Activated T-cell treated with anti-CD3 and anti-CD28 coated beads, Interleukin-2, amount 50 U/mL, for 24 hours (primary cell): Measurements from ENCODE around the gene SDC3.

Source experiments
- DNase-seq: peaks from one replicate; pipeline ENCODE4 v3.0.0-alpha.2; 2020
- H3K27ac Mint-ChIP-seq: 2 replicates; pipeline ENCODE4 v1.8.0; 2020; ENCODE audit warnings: mild to moderate bottlenecking, mixed read lengths
- H3K27me3 Mint-ChIP-seq: 2 replicates; pipeline ENCODE4 v1.8.0; 2020; ENCODE audit warnings: mixed read lengths
- H3K36me3 Mint-ChIP-seq: 2 replicates; pipeline ENCODE4 v1.8.0; 2020; ENCODE audit warnings: low read depth, mixed read lengths
- H3K4me1 Mint-ChIP-seq: 2 replicates; pipeline ENCODE4 v1.8.0; 2020; ENCODE audit warnings: low read depth, mixed read lengths
- H3K4me3 Mint-ChIP-seq: 2 replicates; pipeline ENCODE4 v1.8.0; 2020; ENCODE audit warnings: mild to moderate bottlenecking, moderate library complexity, mixed read lengths
- H3K9me3 Mint-ChIP-seq: 2 replicates; pipeline ENCODE4 v1.8.0; 2020; ENCODE audit warnings: mixed read lengths

The SDC3 gene

DNA sequence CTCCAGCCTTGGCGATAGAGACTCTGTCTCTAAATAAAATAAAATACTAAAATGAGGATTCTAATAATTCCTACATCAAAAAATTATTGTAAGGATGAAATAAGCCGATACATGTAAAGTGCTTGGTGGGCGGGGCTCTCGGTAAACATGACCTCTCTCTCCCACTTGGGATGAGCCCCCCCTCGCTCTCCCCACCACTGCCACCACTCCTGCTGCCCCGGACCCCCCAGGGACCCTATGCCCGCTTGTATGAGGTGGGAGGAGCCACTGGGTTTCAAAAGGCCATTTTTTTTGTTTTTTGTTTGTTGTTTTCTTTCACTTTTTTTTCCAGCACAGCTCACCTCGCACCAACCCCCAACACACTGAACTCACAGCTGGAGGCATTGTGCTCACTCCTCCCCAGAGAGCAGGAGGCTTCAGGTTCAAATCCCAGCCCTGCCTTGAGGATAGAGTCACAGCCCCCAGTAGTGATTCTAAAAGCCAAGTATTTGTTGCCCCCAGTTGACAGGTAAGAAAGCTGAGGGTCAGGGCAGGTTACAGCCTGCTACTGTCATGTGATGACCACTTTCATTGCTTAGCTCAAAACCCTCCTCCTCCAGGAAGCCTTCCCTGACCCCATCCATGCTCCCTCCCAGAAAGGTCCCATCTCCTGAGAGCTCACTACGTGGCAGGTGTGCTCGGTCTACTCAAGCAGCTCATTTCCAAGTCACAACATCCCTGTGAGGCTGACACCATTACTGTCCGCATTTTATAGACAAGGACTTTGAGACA lies 4.2 kb downstream of the SDC3 start:
- Mint-ChIP-seq H3K9me3 (no peaks in the 10 kb centered on the region), H3K27ac (no peak overlapping the region), H3K36me3 (no peaks in the 10 kb centered on the region), H3K4me3 (no peak overlapping the region), H3K27me3 (peaks cover 43% of the 10 kb centered on the region), H3K4me1 (peaks cover 11% of the 10 kb centered on the region)
- no peak for DNase-seq

DNA sequence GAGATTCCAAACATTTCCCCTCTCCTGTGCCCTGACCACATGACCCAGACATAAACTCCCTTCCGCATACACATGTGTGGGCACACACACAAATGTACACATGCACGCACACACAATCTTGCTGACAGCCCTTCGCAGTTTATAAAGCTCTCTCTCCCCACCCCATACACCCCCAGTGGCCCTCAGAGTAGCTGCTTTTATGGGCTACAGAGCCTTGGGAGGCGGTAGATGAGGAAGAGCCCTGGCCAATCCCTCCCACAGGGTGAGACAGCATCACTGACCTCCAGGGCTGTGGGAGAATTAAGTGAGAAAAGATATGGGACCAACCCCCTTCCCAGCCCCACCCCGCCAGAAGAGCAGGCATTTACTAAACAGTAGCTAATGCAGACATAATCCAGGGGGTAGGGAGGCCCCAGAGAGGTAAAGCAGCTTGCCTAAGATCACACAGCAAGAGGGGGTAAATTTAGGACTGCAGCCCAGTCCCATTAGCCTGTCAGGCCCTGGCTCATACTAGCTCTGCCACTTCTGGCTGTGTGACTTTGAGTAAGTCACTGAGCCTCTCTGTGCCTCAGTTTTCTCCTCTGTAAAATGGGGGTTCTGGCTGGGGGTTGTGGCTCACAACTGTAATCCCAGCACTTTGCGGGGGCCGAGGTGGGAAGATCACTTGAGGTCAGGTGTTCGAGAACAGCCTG lies 5.1 kb downstream of the SDC3 start:
- H3K27me3 Mint-ChIP-seq = peaks cover 38% of the 10 kb centered on the region
- H3K4me3 Mint-ChIP-seq = no peak overlapping the region
- no peak overlapping the region for H3K27ac Mint-ChIP-seq
- no peak for DNase-seq
- no peaks in the 10 kb centered on the region for H3K36me3 Mint-ChIP-seq
- H3K4me1 Mint-ChIP-seq = peaks cover 6% of the 10 kb centered on the region
- H3K9me3 Mint-ChIP-seq = no peaks in the 10 kb centered on the region

DNA sequence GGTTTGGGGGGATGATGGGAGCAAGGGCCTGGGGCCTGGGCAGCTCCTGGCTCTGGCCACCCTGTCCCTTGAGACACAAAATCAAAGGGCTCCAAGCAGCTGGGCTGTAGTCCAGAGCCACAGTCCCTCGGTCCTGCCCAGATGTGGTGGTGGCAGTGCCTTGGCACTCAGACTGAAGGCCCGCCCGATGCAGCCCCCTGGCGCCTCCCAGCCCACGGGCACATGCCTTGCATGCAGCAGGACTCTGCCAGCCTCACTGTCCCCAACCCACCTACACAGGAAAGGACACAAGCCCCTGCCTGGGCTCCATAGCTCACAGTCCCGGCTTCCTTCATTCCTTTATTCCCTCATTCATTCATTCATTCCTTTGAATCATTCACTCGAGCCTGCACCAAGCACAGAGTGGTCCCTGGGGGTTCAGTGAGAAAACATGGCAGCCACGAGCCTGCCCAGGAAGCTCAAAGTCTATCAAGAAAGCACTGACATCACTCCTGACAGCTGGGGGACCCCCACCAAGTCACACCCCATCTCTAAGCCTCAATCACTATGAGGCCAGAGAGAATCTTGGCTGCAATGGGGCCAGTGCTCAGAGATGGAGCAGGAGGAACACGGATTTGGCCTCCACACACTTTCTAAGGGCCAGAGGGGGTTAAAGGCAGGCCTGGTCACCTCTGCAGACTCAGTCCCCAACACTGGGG lies 5.8 kb downstream of the SDC3 start:
- Mint-ChIP-seq H3K27ac (no peak overlapping the region), H3K4me3 (no peak overlapping the region), H3K9me3 (no peaks in the 10 kb centered on the region), H3K27me3 (peaks cover 36% of the 10 kb centered on the region), H3K36me3 (no peaks in the 10 kb centered on the region), H3K4me1 (peaks cover 6% of the 10 kb centered on the region)
- no peak for DNase-seq

DNA sequence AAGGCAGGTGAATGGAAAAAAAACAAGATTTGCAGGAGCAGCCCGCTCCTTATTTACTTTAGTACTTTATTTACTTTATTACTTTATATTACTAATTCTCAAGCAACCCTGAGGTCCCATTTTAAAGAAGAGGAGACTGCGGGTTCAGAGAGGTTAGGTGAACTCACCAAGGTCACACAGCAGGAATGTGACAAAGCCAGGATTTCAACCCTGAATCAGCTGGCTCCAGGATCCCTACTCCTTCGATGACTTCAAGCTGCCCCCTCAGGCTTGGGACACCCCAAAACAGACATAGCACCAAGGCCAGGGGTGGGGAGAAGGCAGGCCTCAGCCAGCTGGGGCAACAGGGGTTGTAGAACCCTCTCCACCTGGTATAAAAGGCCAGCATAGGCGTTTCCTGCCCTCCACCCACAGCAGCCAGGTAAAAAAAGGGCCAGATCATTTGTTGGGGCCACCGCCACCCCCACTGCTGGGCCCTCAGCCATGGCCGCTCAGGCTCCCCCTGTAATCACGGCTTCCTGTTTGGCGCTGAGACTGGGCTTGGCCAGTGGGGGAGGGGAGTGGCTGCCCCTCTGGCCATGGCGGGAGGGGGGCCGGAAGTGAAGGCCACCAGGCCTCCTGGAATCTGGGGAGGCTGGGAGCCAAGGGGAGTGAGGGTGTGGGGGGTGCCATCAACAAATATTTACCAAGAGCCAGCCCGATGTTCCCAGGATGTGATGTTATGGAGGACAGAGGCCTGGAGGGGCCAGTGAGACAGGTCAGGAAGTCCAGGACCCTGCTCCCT lies 6.6 kb downstream of the SDC3 start:
- H3K36me3 Mint-ChIP-seq = no peaks in the 10 kb centered on the region
- no peak overlapping the region for H3K4me3 Mint-ChIP-seq
- no peak overlapping the region for H3K27ac Mint-ChIP-seq
- H3K9me3 Mint-ChIP-seq = no peaks in the 10 kb centered on the region
- H3K27me3 Mint-ChIP-seq = peaks cover 29% of the 10 kb centered on the region
- no peaks in the 10 kb centered on the region for H3K4me1 Mint-ChIP-seq
- no peak for DNase-seq

DNA sequence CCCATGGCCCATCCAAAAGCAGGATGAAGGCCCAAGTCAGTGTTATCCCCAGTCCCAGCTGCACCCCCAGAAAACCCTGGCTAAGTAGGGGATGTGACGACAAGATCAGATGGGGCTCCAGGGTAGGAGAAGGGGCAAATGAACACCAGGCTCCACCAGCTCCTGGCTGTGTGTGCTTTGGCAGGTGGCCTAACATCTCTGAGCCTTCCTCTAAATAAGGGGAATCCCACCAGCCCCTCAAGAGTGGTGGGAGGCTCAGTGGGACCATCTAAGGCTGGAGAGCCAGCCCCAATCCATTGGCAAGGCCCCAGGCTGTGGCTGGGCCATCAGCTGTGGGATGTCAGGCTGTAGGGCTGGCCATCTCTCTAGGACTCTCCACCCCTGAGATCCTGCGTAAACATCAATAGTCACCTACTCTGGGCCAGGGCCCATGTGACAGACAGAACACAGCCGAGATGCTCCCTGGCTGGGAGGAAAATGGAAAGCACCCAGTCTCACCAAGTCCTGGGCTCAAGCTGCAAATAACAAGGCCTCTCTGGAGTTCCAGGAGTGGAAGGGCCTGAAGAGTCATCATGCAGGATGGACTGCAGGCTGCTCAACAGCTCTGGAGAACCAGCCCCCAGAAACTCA lies 7.5 kb downstream of the SDC3 start:
- Mint-ChIP-seq H3K9me3 (no peaks in the 10 kb centered on the region), H3K27me3 (peaks cover 25% of the 10 kb centered on the region), H3K4me3 (no peak overlapping the region), H3K27ac (no peak overlapping the region), H3K4me1 (no peaks in the 10 kb centered on the region), H3K36me3 (no peaks in the 10 kb centered on the region)
- no peak for DNase-seq

DNA sequence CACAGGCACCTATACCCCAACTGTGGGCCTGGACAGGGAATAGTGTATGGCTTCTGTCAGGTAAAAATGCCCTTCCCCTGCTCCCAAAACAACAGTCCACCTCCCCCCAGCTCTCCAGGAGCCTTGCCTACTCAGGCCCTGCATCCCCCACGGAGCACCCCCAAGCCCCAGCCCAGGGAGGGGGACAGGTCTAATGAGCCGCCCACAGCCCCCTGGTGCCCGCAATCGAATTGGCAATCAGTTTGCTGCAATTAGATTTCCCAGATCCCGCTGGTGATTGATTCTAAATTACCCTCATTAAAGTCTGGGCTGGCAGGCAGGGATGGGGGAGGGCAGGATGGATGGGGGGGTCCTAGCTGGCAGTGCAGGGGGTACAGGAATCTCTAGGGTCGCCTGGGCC lies 8.1 kb downstream of the SDC3 start:
- Mint-ChIP-seq H3K27ac (no peak overlapping the region), H3K9me3 (no peaks in the 10 kb centered on the region), H3K27me3 (peaks cover 19% of the 10 kb centered on the region), H3K4me1 (no peaks in the 10 kb centered on the region), H3K4me3 (no peak overlapping the region), H3K36me3 (no peaks in the 10 kb centered on the region)
- DNase-seq = no peak

DNA sequence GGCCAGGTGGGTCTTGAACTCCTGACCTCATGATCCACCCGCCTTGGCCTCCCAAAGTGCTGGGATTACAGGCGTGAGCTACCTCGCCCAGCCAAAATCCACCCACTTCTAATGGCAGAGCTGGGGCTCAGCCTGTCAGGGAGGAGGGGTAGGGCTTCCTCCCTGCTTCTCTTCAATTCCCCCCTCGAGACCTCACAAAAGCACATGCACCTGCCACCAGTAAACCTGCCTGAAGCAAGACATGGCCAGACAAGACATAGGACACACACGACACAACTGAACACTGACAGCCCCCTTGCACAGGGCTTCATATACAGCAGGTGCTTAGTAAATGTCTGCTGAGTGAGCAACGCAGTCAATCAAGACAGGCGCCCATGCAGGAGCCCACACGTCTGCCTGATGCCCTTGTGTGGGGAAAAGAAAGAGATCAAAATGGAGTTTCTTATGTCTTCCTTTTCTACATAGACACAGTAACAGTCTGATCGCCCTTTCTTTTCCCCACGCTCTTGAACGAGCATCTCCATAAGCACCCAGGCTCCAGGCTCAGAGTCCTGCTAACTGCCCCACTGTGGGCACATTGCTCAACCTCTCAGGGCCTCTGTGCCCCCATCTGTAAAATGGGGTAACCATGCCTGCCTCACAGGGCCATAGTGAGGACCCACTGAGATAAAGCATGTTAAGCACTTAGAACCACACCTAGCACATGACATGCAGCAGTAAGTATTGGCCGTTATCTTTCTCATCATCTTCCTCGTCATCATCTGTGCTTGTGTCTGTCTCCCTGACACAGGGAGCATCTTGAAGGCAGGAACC lies 8.8 kb downstream of the SDC3 start:
- no peaks in the 10 kb centered on the region for H3K4me1 Mint-ChIP-seq
- H3K36me3 Mint-ChIP-seq = no peaks in the 10 kb centered on the region
- peaks cover 22% of the 10 kb centered on the region for H3K27me3 Mint-ChIP-seq
- no peaks in the 10 kb centered on the region for H3K9me3 Mint-ChIP-seq
- no peak overlapping the region for H3K27ac Mint-ChIP-seq
- H3K4me3 Mint-ChIP-seq = no peak overlapping the region
- DNase-seq = no peak

DNA sequence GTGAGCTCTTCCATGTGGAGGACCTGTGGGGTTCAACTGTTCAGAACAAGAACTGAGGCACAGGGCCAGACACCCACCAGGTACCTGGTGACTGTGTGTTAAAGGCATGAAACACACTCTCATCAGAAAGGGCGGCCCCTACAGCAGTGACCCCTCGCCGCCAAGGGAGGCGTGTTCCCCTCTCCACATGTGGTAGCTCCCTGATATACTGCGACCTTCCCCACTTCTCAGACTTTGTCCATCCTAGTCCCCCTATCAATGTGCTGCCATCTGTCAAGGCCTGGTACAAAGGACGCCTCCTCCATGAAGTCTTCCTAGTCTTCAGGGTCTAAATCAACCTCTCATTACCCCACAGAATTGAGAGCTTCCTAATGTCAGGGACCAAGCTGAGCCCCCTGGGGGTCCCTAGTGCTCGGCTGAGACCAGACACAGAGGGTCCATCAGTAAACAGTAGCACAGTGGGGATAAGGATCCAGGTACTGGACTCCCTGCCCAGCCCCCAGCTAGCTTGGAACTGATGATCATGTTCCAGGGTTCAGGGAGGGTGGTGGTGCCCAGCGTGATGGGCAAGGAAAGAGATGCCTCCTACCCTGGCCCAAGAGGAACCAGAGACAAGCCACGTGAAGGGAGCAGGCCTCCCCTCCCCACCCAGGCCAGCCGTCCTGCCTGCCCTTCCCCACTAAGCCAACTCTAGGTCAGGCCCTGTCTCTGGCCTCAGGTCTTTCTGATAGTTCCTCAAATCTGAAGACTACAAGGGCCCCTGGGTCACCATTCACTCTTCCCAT lies 10.3 kb downstream of the SDC3 start:
- DNase-seq = no peak
- Mint-ChIP-seq H3K4me3 (no peak overlapping the region), H3K27ac (no peak overlapping the region), H3K4me1 (no peaks in the 10 kb centered on the region), H3K9me3 (no peaks in the 10 kb centered on the region), H3K36me3 (no peaks in the 10 kb centered on the region), H3K27me3 (peaks cover 14% of the 10 kb centered on the region)

DNA sequence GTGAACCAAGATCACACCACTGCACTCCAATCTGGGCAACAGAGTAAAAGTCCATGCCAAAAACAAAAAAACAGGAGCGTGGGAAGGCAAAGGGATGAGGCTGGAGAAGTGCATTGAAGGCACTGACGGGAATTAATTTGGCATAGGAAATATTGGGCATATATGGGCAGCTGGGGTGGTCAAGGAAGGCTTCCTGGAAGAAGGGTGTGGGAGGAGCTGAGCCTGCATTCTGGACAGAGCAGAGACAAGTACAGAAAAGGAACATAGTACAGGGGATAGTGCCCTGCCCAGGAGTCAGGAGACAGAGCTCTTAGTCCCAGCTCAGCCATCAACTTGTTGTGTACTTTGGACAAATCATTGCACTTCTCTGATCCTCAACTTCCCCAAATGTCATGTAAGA lies 11.7 kb downstream of the SDC3 start:
- Mint-ChIP-seq H3K27ac (no peak overlapping the region), H3K4me1 (no peaks in the 10 kb centered on the region), H3K4me3 (no peak overlapping the region), H3K27me3 (peaks cover 13% of the 10 kb centered on the region), H3K36me3 (no peaks in the 10 kb centered on the region), H3K9me3 (no peaks in the 10 kb centered on the region)
- no peak for DNase-seq

DNA sequence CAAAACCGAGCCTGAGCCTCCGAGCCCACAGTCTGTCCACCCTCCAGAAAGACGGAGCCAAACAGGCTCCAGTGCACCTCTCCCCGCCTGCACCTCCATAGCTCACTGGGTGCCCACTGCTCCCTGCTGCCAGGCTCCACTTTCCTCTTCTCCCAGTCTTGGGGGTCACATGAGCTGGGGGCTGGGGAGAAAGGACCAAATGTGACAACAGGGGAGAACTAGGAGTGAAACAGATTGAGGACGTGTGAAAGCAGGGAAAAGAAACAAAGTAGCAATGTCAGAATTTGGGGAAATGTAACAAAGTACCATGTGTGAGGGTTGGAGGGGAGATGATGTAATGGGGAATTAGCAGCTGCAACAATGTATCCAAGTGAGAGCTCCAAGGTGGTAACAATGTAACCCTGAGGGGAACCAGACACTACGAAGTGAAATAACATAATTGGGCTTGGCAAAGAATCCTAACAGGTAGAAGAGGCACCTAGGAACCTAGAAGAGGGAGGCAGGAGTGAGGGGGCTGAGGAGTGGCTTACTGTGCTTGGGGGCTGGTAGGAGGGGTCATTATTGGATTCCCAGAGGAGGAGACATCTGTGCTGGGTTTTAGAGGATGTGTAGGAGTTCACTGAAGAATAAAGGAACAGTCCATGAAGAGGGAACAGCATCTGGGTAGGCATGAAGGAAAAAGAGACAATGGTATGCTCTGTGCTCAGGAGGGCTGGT lies 12.5 kb downstream of the SDC3 start:
- no peak for DNase-seq
- Mint-ChIP-seq H3K27me3 (peaks cover 13% of the 10 kb centered on the region), H3K9me3 (no peaks in the 10 kb centered on the region), H3K36me3 (no peaks in the 10 kb centered on the region), H3K4me1 (no peaks in the 10 kb centered on the region), H3K27ac (no peak overlapping the region), H3K4me3 (no peak overlapping the region)

DNA sequence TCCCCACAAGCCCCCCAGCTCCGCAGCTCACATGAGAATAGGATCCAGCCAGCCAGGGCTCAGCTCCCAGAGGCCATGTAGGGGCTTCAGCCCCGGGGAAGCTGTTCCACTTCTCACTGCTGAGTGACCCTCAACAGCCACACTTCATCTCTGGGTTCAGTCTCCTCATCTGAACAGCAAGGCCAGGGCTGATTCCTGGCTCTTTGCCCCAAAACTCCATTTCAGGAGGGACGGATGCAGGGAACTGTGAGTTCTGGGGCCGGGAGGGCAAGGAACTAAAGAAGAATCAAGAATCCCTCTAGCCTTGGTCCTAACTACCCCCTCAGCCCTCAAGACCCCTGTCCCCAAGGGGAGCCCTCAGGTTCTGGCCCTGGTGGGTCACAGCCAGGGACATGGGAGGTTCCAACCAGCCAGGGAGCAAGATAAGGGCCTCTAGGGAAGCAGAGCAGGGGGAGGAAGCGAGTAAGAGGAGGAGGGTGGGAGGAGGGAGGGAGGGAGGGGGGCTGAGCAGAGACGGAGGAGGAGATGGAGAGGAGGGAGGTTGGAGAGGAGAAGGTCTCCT lies 13.1 kb downstream of the SDC3 start:
- DNase-seq = no peak

DNA sequence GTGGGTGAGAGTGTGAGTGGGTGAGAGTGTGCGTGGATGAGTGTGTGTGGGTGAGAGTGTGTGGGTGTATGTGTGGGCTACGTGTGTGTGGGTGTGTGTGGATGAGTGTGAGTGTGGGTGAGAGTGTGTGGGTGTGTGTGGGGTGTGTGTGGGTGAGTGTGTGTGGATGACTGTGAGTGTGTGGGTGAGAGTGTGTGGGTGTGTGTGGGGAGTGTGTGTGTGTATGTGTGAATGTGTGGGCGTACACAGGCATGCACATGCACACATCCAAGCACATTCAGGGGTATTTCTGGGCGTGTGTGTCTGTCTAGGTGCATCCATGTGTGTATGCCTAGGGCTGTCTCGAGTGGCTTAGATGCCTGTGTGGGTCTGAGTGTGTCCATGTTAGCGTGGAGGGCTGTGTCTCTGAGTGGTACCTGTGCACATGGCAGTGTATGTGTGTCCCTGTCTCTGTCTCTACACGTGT lies 14.0 kb downstream of the SDC3 start:
- H3K27me3 Mint-ChIP-seq = peaks cover 13% of the 10 kb centered on the region
- no peak overlapping the region for H3K4me3 Mint-ChIP-seq
- no peaks in the 10 kb centered on the region for H3K4me1 Mint-ChIP-seq
- no peaks in the 10 kb centered on the region for H3K36me3 Mint-ChIP-seq
- no peak overlapping the region for H3K27ac Mint-ChIP-seq
- no peaks in the 10 kb centered on the region for H3K9me3 Mint-ChIP-seq
- no peak for DNase-seq

More for the DNA sequence above, 13.1 kb downstream of the SDC3 start:
- H3K4me1 Mint-ChIP-seq = no peaks in the 10 kb centered on the region
- H3K27me3 Mint-ChIP-seq = peaks cover 13% of the 10 kb centered on the region
- no peak overlapping the region for H3K27ac Mint-ChIP-seq
- no peaks in the 10 kb centered on the region for H3K36me3 Mint-ChIP-seq
- no peaks in the 10 kb centered on the region for H3K9me3 Mint-ChIP-seq
- H3K4me3 Mint-ChIP-seq = no peak overlapping the region
